Loucy (cell line): ENCODE results near the gene DNAH7.

Experiments
- H2AFZ ChIP-seq: fragments of 200-600 bp; sonication (generic); 2 replicates; pipeline ENCODE4 v1.6.0; 2016; ENCODE audit warnings: antibody characterized with exemption, mild to moderate bottlenecking, low read length, moderate library complexity
- H3F3A ChIP-seq: fragments of 200-600 bp; 2 replicates; pipeline ENCODE4 v1.6.0; 2016; ENCODE audit warnings: antibody characterized with exemption, low read depth, mild to moderate bottlenecking
- H3K27me3 ChIP-seq: fragments of 200-600 bp; sonication (generic); 2 replicates; pipeline ENCODE4 v1.6.1; 2014; ENCODE audit warnings: low read length, mild to moderate bottlenecking; ENCODE audit not compliant: insufficient read depth, poor library complexity, severe bottlenecking
- H3K36me3 ChIP-seq: fragments of 200-600 bp; sonication (generic); 2 replicates; pipeline ENCODE4 v1.6.1; 2016; ENCODE audit warnings: low read length; ENCODE audit not compliant: insufficient read depth
- H3K4me1 ChIP-seq: fragments of 200-600 bp; sonication (generic); 2 replicates; pipeline ENCODE4 v1.5.1; 2014; ENCODE audit warnings: low read length, mild to moderate bottlenecking; ENCODE audit not compliant: insufficient read depth, poor library complexity, severe bottlenecking
- H3K4me2 ChIP-seq: fragments of 200-600 bp; sonication (generic); 2 replicates; pipeline ENCODE4 v1.6.0; 2014; ENCODE audit warnings: antibody characterized with exemption, low read length, low read depth, mild to moderate bottlenecking; ENCODE audit not compliant: poor library complexity, severe bottlenecking
- H3K4me3 ChIP-seq: fragments of 200-600 bp; sonication (generic); 2 replicates; pipeline ENCODE4 v1.5.1; 2014; ENCODE audit warnings: low read length, mild to moderate bottlenecking, mixed read lengths; ENCODE audit not compliant: poor library complexity, severe bottlenecking
- H3K79me2 ChIP-seq: fragments of 200-600 bp; sonication (generic); 2 replicates; pipeline ENCODE4 v1.6.1; 2014; ENCODE audit warnings: low read length; ENCODE audit not compliant: insufficient read depth
- H3K9ac ChIP-seq: fragments of 200-600 bp; sonication (generic); 2 replicates; pipeline ENCODE4 v1.6.0; 2014; ENCODE audit warnings: mild to moderate bottlenecking, low read depth, low read length, moderate library complexity; ENCODE audit not compliant: poor library complexity, severe bottlenecking
- H3K9me2 ChIP-seq: fragments of 200-600 bp; sonication (generic); replicated peaks from 2 replicates; pipeline ENCODE4 v1.6.1; 2016; ENCODE audit warnings: low read depth, low read length, mixed read lengths
- H3K9me3 ChIP-seq: fragments of 200-600 bp; sonication (generic); 2 replicates; pipeline ENCODE4 v1.6.1; 2014; ENCODE audit warnings: mild to moderate bottlenecking, antibody characterized with exemption, low read length, low read depth; ENCODE audit not compliant: insufficient read depth
- H4K20me1 ChIP-seq: fragments of 200-600 bp; sonication (generic); 2 replicates; pipeline ENCODE4 v1.6.0; 2014; ENCODE audit warnings: antibody characterized with exemption, low read length, mild to moderate bottlenecking; ENCODE audit not compliant: insufficient read depth, poor library complexity, severe bottlenecking
- EZH2phosphoT487 ChIP-seq: fragments of 200-600 bp; IDR thresholded peaks from 2 replicates; pipeline ENCODE4 v1.6.1; 2018; ENCODE audit warnings: antibody characterized with exemption, mild to moderate bottlenecking, moderate library complexity, borderline replicate concordance
- TF ChIP-seq, protein P1 (sequence below): fragments of 200-600 bp; sonication (generic); conservative IDR thresholded peaks from 2 replicates; pipeline ENCODE4 v1.5.1; 2014; ENCODE audit warnings: mild to moderate bottlenecking, antibody characterized with exemption, low read length

Gene DNAH7

DNA sequence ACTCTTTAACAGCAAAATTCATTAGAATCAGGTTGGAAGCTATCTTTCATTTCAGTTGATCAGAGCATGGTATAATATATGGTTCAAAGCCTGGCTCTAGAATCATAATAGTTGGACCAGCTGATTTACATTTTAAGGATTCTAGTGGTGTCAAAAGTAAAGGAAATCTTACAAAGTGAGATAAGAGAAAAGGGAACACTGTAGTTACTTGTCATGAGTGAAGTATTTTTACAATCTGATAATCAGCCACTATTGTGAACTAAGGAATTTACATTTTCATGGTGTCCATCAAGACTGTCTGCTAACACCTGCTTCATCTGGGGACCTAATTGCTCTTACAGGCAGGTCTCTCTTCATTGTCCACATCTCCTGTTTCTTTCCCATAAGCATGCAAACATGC is 250.5 kb downstream of the DNAH7 start:
- Histone ChIP-seq H3F3A (no peaks in the 10 kb centered on the region), H3K4me3 (no peak overlapping the region), H3K4me1 (peaks cover 29% of the 10 kb centered on the region), H3K9me2 (no peaks in the 10 kb centered on the region), H3K27me3 (no peaks in the 10 kb centered on the region), H3K9ac (peak overlapping the region; percentile 3), H4K20me1 (no peaks in the 10 kb centered on the region), H2AFZ (no peak overlapping the region), H3K4me2 (peak overlapping the region; percentile 42), H3K9me3 (no peaks in the 10 kb centered on the region), H3K36me3 (no peaks in the 10 kb centered on the region), H3K79me2 (no peaks in the 10 kb centered on the region)
- no peak for TF ChIP-seq EZH2phosphoT487
- TF ChIP-seq, protein P1, sequence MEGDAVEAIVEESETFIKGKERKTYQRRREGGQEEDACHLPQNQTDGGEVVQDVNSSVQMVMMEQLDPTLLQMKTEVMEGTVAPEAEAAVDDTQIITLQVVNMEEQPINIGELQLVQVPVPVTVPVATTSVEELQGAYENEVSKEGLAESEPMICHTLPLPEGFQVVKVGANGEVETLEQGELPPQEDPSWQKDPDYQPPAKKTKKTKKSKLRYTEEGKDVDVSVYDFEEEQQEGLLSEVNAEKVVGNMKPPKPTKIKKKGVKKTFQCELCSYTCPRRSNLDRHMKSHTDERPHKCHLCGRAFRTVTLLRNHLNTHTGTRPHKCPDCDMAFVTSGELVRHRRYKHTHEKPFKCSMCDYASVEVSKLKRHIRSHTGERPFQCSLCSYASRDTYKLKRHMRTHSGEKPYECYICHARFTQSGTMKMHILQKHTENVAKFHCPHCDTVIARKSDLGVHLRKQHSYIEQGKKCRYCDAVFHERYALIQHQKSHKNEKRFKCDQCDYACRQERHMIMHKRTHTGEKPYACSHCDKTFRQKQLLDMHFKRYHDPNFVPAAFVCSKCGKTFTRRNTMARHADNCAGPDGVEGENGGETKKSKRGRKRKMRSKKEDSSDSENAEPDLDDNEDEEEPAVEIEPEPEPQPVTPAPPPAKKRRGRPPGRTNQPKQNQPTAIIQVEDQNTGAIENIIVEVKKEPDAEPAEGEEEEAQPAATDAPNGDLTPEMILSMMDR: no peak

- H3K4me1 ChIP-seq: peaks cover 16% of the 10 kb centered on the region
- H2AFZ ChIP-seq: no peak overlapping the region
- H4K20me1 ChIP-seq: no peaks in the 10 kb centered on the region
- H3K9ac ChIP-seq: no peak overlapping the region
- H3K36me3 ChIP-seq: no peaks in the 10 kb centered on the region
- no peaks in the 10 kb centered on the region for H3F3A ChIP-seq
- no peak overlapping the region for H3K4me3 ChIP-seq
- H3K9me3 ChIP-seq: no peaks in the 10 kb centered on the region
- no peak overlapping the region for H3K4me2 ChIP-seq
- H3K9me2 ChIP-seq: no peaks in the 10 kb centered on the region
- H3K27me3 ChIP-seq: no peaks in the 10 kb centered on the region
- no peaks in the 10 kb centered on the region for H3K79me2 ChIP-seq
- TF ChIP-seq, protein P1: no peak
- TF ChIP-seq EZH2phosphoT487: no peak
Observed at GRCh38 chr2:195815083-195815482, 253.6 kb downstream of the DNAH7 start.

- Histone ChIP-seq H4K20me1 (no peaks in the 10 kb centered on the region), H3K4me1 (peaks cover 8% of the 10 kb centered on the region), H2AFZ (no peak overlapping the region; the same call in 1 of the 2 replicates), H3K79me2 (no peaks in the 10 kb centered on the region), H3K9ac (no peak overlapping the region), H3K9me2 (no peaks in the 10 kb centered on the region), H3K4me2 (no peak overlapping the region), H3K4me3 (no peak overlapping the region), H3K9me3 (no peaks in the 10 kb centered on the region), H3K36me3 (no peaks in the 10 kb centered on the region), H3F3A (no peaks in the 10 kb centered on the region), H3K27me3 (no peaks in the 10 kb centered on the region)
- TF ChIP-seq, protein P1: no peak
Observed at GRCh38 chr2:195813421-195813820, 255.2 kb downstream of the DNAH7 start.
